Muscle layer of colon (tissue), 2 donors: ENCODE results near the gene GABRG3.

Experiments
- H3K27ac ChIP-seq: one replicate; pipeline ENCODE4 v1.7.0; 2013; ENCODE audit warnings: low read depth, mild to moderate bottlenecking, low read length, moderate library complexity
- H3K27me3 ChIP-seq, 2 donors: one replicate each; pipeline ENCODE4 v1.7.0; 2013; ENCODE audit warnings: low read length in 2 of 2, mild to moderate bottlenecking in 2 of 2; ENCODE audit not compliant: insufficient read depth in 2 of 2, control insufficient read depth in 1 of 2
- H3K36me3 ChIP-seq: one replicate; pipeline ENCODE4 v1.7.0; 2013; ENCODE audit warnings: mild to moderate bottlenecking, low read length; ENCODE audit not compliant: insufficient read depth
- H3K4me1 ChIP-seq: one replicate; pipeline ENCODE4 v1.7.0; 2013; ENCODE audit warnings: mild to moderate bottlenecking, low read length; ENCODE audit not compliant: insufficient read depth
- H3K4me3 ChIP-seq, 2 donors: one replicate each; pipeline ENCODE4 v1.7.0; 2013; ENCODE audit warnings: low read length in 2 of 2, low read depth in 1 of 2, mild to moderate bottlenecking in 1 of 2, moderate library complexity in 1 of 2
- H3K9ac ChIP-seq: one replicate; pipeline ENCODE4 v1.7.0; 2013; ENCODE audit warnings: low read length
- H3K9me3 ChIP-seq: one replicate; pipeline ENCODE4 v1.7.0; 2013; ENCODE audit warnings: mild to moderate bottlenecking, low read length
- donor health status: abdominal sarcoma.
- donor health status: Adenocarcinoma of cecum.

GABRG3 gene

DNA sequence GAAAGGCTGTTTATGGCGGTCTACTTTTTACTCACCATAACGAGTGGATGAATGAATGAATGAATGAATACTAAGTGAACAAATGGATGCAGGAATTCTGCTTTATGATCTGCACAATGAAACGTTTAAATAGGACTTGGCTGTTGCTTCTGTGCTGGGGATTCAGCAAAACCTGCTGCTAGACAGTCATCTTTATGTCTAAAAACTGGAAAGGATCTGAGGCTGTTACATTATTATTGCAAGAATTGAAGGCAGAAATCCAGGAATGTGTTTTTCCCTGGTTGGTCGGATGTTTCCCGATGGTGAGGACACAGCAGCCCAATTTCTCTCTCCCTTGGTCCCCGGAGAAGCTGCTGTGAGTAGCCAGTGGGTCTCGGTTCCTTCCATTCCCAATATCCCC, 94.2 kb downstream of the GABRG3 start:
- no peak overlapping the region for H3K9ac ChIP-seq

GRCh38 chr15:27065785-27066184, 94.8 kb downstream of the GABRG3 start:
- no peak overlapping the region for H3K4me3 ChIP-seq
- H3K27me3 ChIP-seq, result no peaks in the 10 kb centered on the region
- H3K27ac ChIP-seq, result no peak overlapping the region
- H3K9me3 ChIP-seq, result no peaks in the 10 kb centered on the region
- no peak overlapping the region for H3K9ac ChIP-seq
- no peaks in the 10 kb centered on the region for H3K4me1 ChIP-seq
- no peaks in the 10 kb centered on the region for H3K36me3 ChIP-seq

More for the DNA sequence above, 94.2 kb downstream of the GABRG3 start:
- Histone ChIP-seq H3K4me1 (no peaks in the 10 kb centered on the region), H3K36me3 (no peaks in the 10 kb centered on the region), H3K9me3 (no peaks in the 10 kb centered on the region), H3K27me3 (no peaks in the 10 kb centered on the region), H3K27ac (no peak overlapping the region), H3K4me3 (no peak overlapping the region)

DNA sequence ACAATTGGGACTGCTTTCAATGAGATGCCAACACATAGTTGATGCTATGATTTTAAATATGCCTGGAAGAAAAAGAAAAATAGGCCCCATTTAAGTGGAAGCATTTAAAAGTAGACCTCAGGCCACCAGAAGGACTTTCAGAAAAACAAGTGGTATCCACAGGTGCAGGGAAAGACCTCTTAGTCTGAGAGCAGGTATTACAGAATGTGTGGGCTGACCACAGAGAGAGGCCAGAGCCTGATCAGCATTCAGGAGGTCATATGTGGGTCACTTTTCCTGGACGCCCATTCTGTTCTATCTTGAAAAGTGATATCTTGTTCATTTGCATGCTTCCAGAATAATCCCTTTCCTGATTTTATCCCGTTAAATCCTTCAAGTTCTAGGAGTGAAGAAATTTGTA, 95.5 kb downstream of the GABRG3 start:
- no peak overlapping the region for H3K9ac ChIP-seq
- H3K9me3 ChIP-seq, result no peaks in the 10 kb centered on the region
- H3K4me3 ChIP-seq, result no peak overlapping the region
- no peaks in the 10 kb centered on the region for H3K27me3 ChIP-seq
- H3K4me1 ChIP-seq, result no peaks in the 10 kb centered on the region
- H3K36me3 ChIP-seq, result no peaks in the 10 kb centered on the region
- no peak overlapping the region for H3K27ac ChIP-seq

DNA sequence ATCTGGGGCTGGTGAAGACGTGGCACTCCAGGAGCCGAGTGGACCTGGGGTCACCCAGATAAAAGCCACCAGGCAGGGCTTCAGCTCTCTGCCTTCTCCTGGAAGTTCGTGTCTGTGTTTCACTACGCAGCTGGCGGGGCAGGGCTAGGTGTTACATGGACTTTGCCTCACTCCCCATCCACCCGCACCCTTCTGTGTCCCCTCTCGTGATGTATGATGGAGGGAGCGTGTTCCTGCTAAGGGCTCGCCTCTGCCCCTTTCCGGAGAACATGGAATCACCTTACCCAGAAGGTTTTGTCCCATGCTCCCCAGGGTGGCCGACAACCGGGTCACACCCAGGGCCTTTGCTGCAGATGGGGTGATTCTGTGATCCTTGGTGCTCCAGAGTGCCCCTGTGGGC, 96.2 kb downstream of the GABRG3 start:
- H3K9ac ChIP-seq, result no peak overlapping the region
- H3K36me3 ChIP-seq, result no peaks in the 10 kb centered on the region
- no peaks in the 10 kb centered on the region for H3K4me1 ChIP-seq
- no peak overlapping the region for H3K4me3 ChIP-seq
- no peaks in the 10 kb centered on the region for H3K27me3 ChIP-seq
- no peak overlapping the region for H3K27ac ChIP-seq
- no peaks in the 10 kb centered on the region for H3K9me3 ChIP-seq

- H3K9ac ChIP-seq, result no peak overlapping the region
- H3K27me3 ChIP-seq, result no peaks in the 10 kb centered on the region
- no peak overlapping the region for H3K27ac ChIP-seq
- no peaks in the 10 kb centered on the region for H3K9me3 ChIP-seq
- no peaks in the 10 kb centered on the region for H3K36me3 ChIP-seq
- no peaks in the 10 kb centered on the region for H3K4me1 ChIP-seq
- H3K4me3 ChIP-seq, result no peak overlapping the region
Observed at GRCh38 chr15:27070841-27071240, 99.9 kb downstream of the GABRG3 start.

DNA sequence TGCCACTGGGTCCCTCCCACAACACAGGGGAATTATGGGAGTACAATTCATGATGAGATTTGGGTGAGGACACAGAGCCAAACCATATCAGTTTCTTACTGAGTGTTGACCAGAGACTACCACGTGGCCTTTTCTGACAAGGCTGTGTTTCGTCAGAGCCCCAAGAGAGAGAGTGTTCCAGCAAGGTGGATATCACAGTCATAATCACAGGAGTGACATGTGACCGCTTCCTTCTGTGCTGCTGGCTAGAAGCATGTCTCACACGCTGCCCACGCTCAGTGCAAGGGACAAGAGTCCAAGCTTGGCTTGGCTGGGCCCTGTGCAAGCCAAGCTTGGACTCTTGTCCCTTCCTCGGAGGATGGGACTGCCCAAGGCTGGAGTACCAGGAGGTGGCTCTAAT, 103.2 kb downstream of the GABRG3 start:
- Histone ChIP-seq H3K36me3 (no peaks in the 10 kb centered on the region), H3K9ac (no peak overlapping the region), H3K9me3 (no peaks in the 10 kb centered on the region), H3K27me3 (no peaks in the 10 kb centered on the region), H3K27ac (no peak overlapping the region), H3K4me3 (no peak overlapping the region), H3K4me1 (no peaks in the 10 kb centered on the region)

- H3K9me3 ChIP-seq, result no peaks in the 10 kb centered on the region
- no peaks in the 10 kb centered on the region for H3K4me1 ChIP-seq
- H3K4me3 ChIP-seq, result no peak overlapping the region
- no peak overlapping the region for H3K27ac ChIP-seq
- no peak overlapping the region for H3K9ac ChIP-seq
- H3K36me3 ChIP-seq, result no peaks in the 10 kb centered on the region
- no peaks in the 10 kb centered on the region for H3K27me3 ChIP-seq
Observed at GRCh38 chr15:27077790-27078189, 106.8 kb downstream of the GABRG3 start.

DNA sequence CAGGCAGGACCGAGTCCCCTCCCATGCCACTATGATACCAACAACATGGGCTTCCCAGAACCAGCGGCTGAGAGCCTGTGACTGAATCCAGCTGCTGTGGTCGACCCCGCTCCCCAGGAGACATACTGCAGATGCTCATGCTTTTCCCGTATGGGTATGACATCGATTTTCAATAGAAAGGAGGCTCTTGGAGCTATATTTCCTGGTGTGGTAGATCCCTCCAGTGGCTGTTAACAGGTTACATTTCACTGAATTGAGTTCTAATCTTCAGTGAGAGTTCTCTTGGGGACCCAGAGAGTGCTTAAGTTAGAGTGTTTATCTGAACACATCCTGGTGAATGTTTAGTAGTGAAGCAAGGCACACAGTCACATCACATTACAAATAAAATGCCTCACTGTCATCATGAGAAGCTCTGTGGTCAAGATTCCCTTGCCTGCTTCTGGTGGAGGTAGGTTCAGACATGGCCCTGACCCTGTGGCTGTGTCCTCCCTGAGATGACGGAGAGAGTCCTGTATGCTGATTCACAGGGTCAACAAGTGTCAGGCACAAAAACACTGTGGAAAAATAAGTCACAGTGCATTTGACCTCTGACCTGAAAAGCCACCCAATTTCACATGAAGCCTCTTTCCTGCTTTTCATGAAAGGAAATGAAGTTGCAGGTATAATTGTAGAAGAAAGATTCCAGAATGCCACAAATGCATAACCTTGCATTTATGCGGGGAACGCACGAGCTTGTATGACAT, 110.9 kb downstream of the GABRG3 start:
- Histone ChIP-seq H3K4me1 (no peaks in the 10 kb centered on the region), H3K27me3 (no peaks in the 10 kb centered on the region), H3K4me3 (no peak overlapping the region), H3K9ac (no peak overlapping the region), H3K36me3 (no peaks in the 10 kb centered on the region), H3K27ac (no peak overlapping the region), H3K9me3 (no peaks in the 10 kb centered on the region)

GRCh38 chr15:27082526-27082925, 111.5 kb downstream of the GABRG3 start:
- no peaks in the 10 kb centered on the region for H3K4me1 ChIP-seq
- H3K27me3 ChIP-seq, result no peaks in the 10 kb centered on the region
- H3K9me3 ChIP-seq, result no peaks in the 10 kb centered on the region
- H3K9ac ChIP-seq, result no peak overlapping the region
- no peaks in the 10 kb centered on the region for H3K36me3 ChIP-seq
- no peak overlapping the region for H3K27ac ChIP-seq
- H3K4me3 ChIP-seq, result no peak overlapping the region

DNA sequence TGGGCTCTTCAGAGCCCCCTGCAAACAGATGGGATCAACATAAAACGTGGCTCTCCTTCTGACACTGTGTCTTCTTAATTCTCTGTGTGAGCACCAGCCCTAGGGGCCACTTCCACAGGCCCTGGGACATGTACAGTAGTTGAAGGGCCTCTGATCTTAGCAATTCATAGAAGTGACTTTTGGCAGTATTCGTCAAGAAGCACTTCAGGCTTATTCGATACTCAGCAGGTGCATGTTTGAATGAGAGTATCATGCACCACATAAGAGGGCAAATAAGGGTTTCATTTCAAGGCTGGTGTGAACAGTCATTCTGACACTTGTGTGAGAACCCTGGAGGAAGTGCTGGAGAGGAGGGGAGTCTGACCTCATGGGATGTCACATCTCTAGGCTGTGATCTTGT, 113.9 kb downstream of the GABRG3 start:
- Histone ChIP-seq H3K27me3 (no peaks in the 10 kb centered on the region), H3K4me3 (no peak overlapping the region), H3K9ac (no peak overlapping the region), H3K27ac (no peak overlapping the region), H3K9me3 (no peaks in the 10 kb centered on the region), H3K36me3 (no peaks in the 10 kb centered on the region), H3K4me1 (no peaks in the 10 kb centered on the region)

DNA sequence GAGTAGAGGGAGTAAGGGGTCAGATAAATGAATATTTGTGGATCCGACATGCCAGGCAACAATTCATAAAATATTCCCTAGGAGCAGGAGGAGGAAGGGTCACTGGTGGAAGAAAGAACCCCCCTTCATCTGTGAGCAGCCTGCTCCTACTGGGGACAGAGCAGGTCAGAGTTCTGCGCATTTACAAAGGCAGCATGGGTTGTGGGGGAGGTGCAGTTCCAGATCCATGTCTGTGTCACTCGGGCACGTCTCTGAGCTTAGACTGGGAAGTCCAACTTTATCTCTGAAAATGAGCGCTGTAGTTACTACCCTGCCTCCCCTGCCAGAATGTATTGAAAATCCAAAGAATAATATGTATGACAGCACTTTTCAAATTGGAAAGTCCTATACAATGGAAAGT, 115.2 kb downstream of the GABRG3 start:
- H3K9ac ChIP-seq, result no peak overlapping the region

DNA sequence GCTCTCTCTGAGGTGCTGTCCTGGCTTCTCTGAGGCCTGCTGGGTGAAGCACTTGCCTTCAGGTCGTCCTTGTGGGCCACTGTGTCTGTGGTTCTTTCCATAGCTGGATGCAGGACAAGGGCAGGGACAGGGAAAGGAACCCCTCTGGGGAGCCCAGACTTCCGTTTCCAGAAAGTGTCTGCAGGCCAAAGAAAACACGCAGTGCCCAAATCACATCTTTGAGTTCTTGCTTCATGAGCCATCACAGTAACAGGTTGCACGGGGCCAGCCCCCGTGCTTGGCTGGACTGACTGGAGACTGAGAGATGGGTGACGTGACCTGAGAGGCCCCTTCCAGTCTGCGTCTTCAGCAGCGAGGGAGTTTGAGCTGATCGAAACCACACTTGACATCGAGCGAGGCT, 115.8 kb downstream of the GABRG3 start:
- Histone ChIP-seq H3K27me3 (no peaks in the 10 kb centered on the region), H3K4me1 (no peaks in the 10 kb centered on the region), H3K9ac (no peak overlapping the region), H3K9me3 (no peaks in the 10 kb centered on the region), H3K27ac (no peak overlapping the region), H3K4me3 (no peak overlapping the region), H3K36me3 (no peaks in the 10 kb centered on the region)

More for the DNA sequence above, 115.2 kb downstream of the GABRG3 start:
- Histone ChIP-seq H3K4me1 (no peaks in the 10 kb centered on the region), H3K9me3 (no peaks in the 10 kb centered on the region), H3K27ac (no peak overlapping the region), H3K27me3 (no peaks in the 10 kb centered on the region), H3K36me3 (no peaks in the 10 kb centered on the region), H3K4me3 (no peak overlapping the region)
